Right renal cortex interstitium (tissue), 3 donors: ENCODE results near the gene LRMDA. TPM values are rescaled to one million over a fixed set of nuclear protein-coding genes. Genes with fewer than 3 reads are reported as not detected.

Experiments
- DNase-seq, 3 donors: peaks; one replicate each; pipeline ENCODE4 v3.0.0-alpha.2; 2013; ENCODE audit warnings: low read depth in 3 of 3, low spot score in 2 of 3
- polyA plus RNA-seq, 3 donors: library from polyadenylated mRNA; unstranded; fragments of 120-200 nt; gene quantifications; one replicate each; pipeline ENCODE4 v1.2.1, GENCODE V29; 2013; ENCODE audit not compliant: insufficient read length in 3 of 3

Gene LRMDA
- polyA plus RNA-seq, 3 donors: 20.9 to 21.7 (median 21.2) TPM

GRCh38 chr10:75654772-75655171 lies 223.3 kb downstream of the LRMDA start:
- DNase-seq: no peak

- DNase-seq: no peak
These were observed 224.5 kb downstream of the LRMDA start for GRCh38 chr10:75655791-75656451.

GRCh38 chr10:75657351-75657750 lies 225.9 kb downstream of the LRMDA start:
- no peak for DNase-seq

- no peak for DNase-seq
These were observed 226.6 kb downstream of the LRMDA start for GRCh38 chr10:75658036-75658435.

GRCh38 chr10:75658496-75658895 lies 227.1 kb downstream of the LRMDA start:
- no peak for DNase-seq

- DNase-seq: no peak
These were observed 227.5 kb downstream of the LRMDA start for GRCh38 chr10:75658915-75659314.

GRCh38 chr10:75660823-75661222 lies 229.4 kb downstream of the LRMDA start:
- DNase-seq: no peak

- no peak for DNase-seq
These were observed 231.3 kb downstream of the LRMDA start for GRCh38 chr10:75662715-75663114.

GRCh38 chr10:75663947-75664664 lies 232.7 kb downstream of the LRMDA start:
- no peak for DNase-seq

- DNase-seq: no peak
These were observed 233.5 kb downstream of the LRMDA start for GRCh38 chr10:75664968-75665367.

- no peak for DNase-seq
These were observed 234.3 kb downstream of the LRMDA start for GRCh38 chr10:75665707-75666106.

- DNase-seq: no peak
These were observed 240.8 kb downstream of the LRMDA start for GRCh38 chr10:75672111-75672671.

GRCh38 chr10:75672842-75673241 lies 241.4 kb downstream of the LRMDA start:
- DNase-seq: no peak

GRCh38 chr10:75677541-75677940 lies 246.1 kb downstream of the LRMDA start:
- DNase-seq: no peak

- no peak for DNase-seq
These were observed 247.1 kb downstream of the LRMDA start for GRCh38 chr10:75678527-75678926.

GRCh38 chr10:75679536-75679935 lies 248.1 kb downstream of the LRMDA start:
- no peak for DNase-seq

- no peak for DNase-seq
These were observed 249.9 kb downstream of the LRMDA start for GRCh38 chr10:75681334-75681733.

GRCh38 chr10:75682649-75683557 lies 251.5 kb downstream of the LRMDA start:
- no peak for DNase-seq

- DNase-seq: no peak
These were observed 253.8 kb downstream of the LRMDA start for GRCh38 chr10:75685187-75685586.

- DNase-seq: no peak
These were observed 257.3 kb downstream of the LRMDA start for GRCh38 chr10:75688506-75689300.
